ENCODE measurements around the gene ASRGL1. TPM values are rescaled to one million over a fixed set of nuclear protein-coding genes. Genes with fewer than 3 reads are reported as not detected.

ASRGL1 gene
- total RNA-seq, 1 donor from 2014 or later = 10.1 TPM

GRCh38 chr11:62438641-62439040 lies 101.4 kb downstream of the ASRGL1 start:
- intact Hi-C loops (cut with micrococcal nuclease) = no loop called here

- intact Hi-C loops (cut with micrococcal nuclease) = no loop called here
Measured at GRCh38 chr11:62439785-62440602, 102.7 kb downstream of the ASRGL1 start.

Other genes with a start within 250 kb of the ASRGL1 start
- 116 and 121 TPM in 2 replicates for gene INCENP, start 213.4 kb upstream of the ASRGL1 start, total RNA-seq
- not detected in 2 replicates for gene SCGB1D1, start 147.2 kb upstream of the ASRGL1 start, total RNA-seq
- not detected in 2 replicates for gene SCGB2A1, start 128.8 kb upstream of the ASRGL1 start, total RNA-seq
- gene SCGB1D2, start 95.2 kb upstream of the ASRGL1 start, total RNA-seq = not detected in 2 replicates
- not detected in 2 replicates for gene SCGB2A2, start 67.3 kb upstream of the ASRGL1 start, total RNA-seq
- gene SCGB1D4, start 38.4 kb upstream of the ASRGL1 start, total RNA-seq = not detected in 2 replicates
- gene SCGB1A1, start 81.6 kb downstream of the ASRGL1 start, total RNA-seq = not detected in 2 replicates
- gene AHNAK, start 209.4 kb downstream of the ASRGL1 start, total RNA-seq = 359 and 362 TPM in 2 replicates
- gene EEF1G, start 236.4 kb downstream of the ASRGL1 start, total RNA-seq = 1,061 and 1,072 TPM in 2 replicates